Panc1 (cell line): ENCODE results near the gene ONECUT3. TPM values are rescaled to one million over a fixed set of nuclear protein-coding genes. Genes with fewer than 3 reads are reported as not detected.

Experiments used
- ATAC-seq: fragments of 200-7000 bp; cut with Tn5 transposase; 2 replicates; pipeline ENCODE4 v1.9.1; 2020; ENCODE audit warnings: mild to moderate bottlenecking, moderate library complexity
- BruUV-seq: library from RNA; stranded (reverse); fragments of 400-500 nt; replicated peaks from 2 replicates; lab custom pipeline; 2021; lab: Mats Ljungman, UMichigan
- CTCF ChIA-PET: fragments of 300-600 bp; sonication (Branson Sonifier 250); formaldehyde crosslinking; loops from one replicate; lab custom pipeline; 2022; ENCODE audit warnings: antibody characterized with exemption; lab: Charles Lee
- POLR2A ChIA-PET: fragments of 300-600 bp; sonication (Branson Sonifier 250); formaldehyde crosslinking; loops from one replicate; lab custom pipeline; 2022; ENCODE audit warnings: antibody characterized with exemption; lab: Charles Lee
- DNase-seq: peaks from one replicate; pipeline ENCODE4 v3.0.0-alpha.2; 2010; ENCODE audit warnings: low read depth, low spot score
- H3K27ac ChIP-seq: 2 replicates; pipeline ENCODE4 v1.5.1; 2011; ENCODE audit warnings: mild to moderate bottlenecking, low read length, inconsistent platforms
- H3K27me3 ChIP-seq: fragments of 200-500 bp; sonication (Bioruptor generic); 2 replicates; pipeline ENCODE4 v1.6.0; 2014; ENCODE audit warnings: low read length, inconsistent platforms; ENCODE audit not compliant: control insufficient read depth, insufficient read depth
- H3K36me3 ChIP-seq: fragments of 200-500 bp; sonication (Bioruptor generic); 2 replicates; pipeline ENCODE4 v1.5.1; 2014; ENCODE audit warnings: inconsistent platforms, mild to moderate bottlenecking, low read length, moderate library complexity; ENCODE audit not compliant: control insufficient read depth, insufficient read depth
- H3K4me1 ChIP-seq: 2 replicates; pipeline ENCODE4 v1.5.1; 2011; ENCODE audit warnings: inconsistent platforms, mild to moderate bottlenecking, low read length, moderate library complexity; ENCODE audit not compliant: control insufficient read depth, insufficient read depth
- H3K4me3 ChIP-seq, 2 experiments: 2 replicates each; pipeline ENCODE4 v1.5.1; 2011 to 2012; ENCODE audit warnings: low read depth in 2 of 2, low read length in 2 of 2, mild to moderate bottlenecking in 2 of 2, inconsistent platforms in 1 of 2, moderate library complexity in 1 of 2
- H3K9me3 ChIP-seq: fragments of 200-500 bp; sonication (Bioruptor generic); 2 replicates; pipeline ENCODE4 v1.5.1; 2014; ENCODE audit warnings: low read depth, mild to moderate bottlenecking, inconsistent platforms, low read length, moderate library complexity; ENCODE audit not compliant: control insufficient read depth, insufficient read depth
- CTCF ChIP-seq: fragments of 450-650 bp; IDR thresholded peaks from 2 replicates; pipeline ENCODE4 v1.5.1; 2017; ENCODE audit warnings: mild to moderate bottlenecking
- POLR2AphosphoS5 ChIP-seq: IDR thresholded peaks from 2 replicates; pipeline ENCODE4 v1.6.1; 2012; ENCODE audit warnings: mild to moderate bottlenecking, low read depth, low read length, moderate library complexity
- REST ChIP-seq, 2 experiments: IDR thresholded peaks; 2 replicates each; pipeline ENCODE4 v1.6.1; 2011 to 2012; ENCODE audit warnings: low read depth in 2 of 2, control low read depth in 1 of 2, low read length in 1 of 2, mild to moderate bottlenecking in 1 of 2, moderate library complexity in 1 of 2; ENCODE audit not compliant: insufficient read depth in 1 of 2
- SIN3A ChIP-seq: IDR thresholded peaks from 2 replicates; pipeline ENCODE4 v1.6.1; 2012; ENCODE audit warnings: low read depth, mild to moderate bottlenecking, low read length, moderate library complexity, borderline replicate concordance; ENCODE audit not compliant: insufficient read depth
- TCF7L2 ChIP-seq: IDR thresholded peaks from 2 replicates; pipeline ENCODE4 v1.6.1; 2011; ENCODE audit warnings: mild to moderate bottlenecking, low read depth, low read length, inconsistent platforms
- in situ Hi-C: cut with HindIII; loops from 2 replicates; pipeline ENCODE4 v1.10.0; 2016; ENCODE audit warnings: low sequenced_read_pairs, low pct_unique_long_range_greater_than_20kb
- intact Hi-C: fragments of 100-400 bp; cut with micrococcal nuclease; formaldehyde crosslinking; loops from one replicate; pipeline ENCODE4 v1.10.0; 2022; ENCODE audit not compliant: unreplicated experiment
- total RNA-seq: library from RNA; stranded (reverse); gene quantifications from one replicate; pipeline ENCODE4 v1.2.1, GENCODE V29; 2021; ENCODE audit not compliant: unreplicated experiment

The ONECUT3 gene
- total RNA-seq, 1 experiment from 2014 or later: 16.5 TPM

- ChIA-PET CTCF (no interaction called here), POLR2A (no interaction called here)
- no peak overlapping the region for H3K27ac ChIP-seq
- no peak overlapping the region for H3K4me3 ChIP-seq
- no peaks in the 10 kb centered on the region for H3K9me3 ChIP-seq
- DNase-seq (no peak), ATAC-seq (no peak)
- BruUV-seq: no TSS peak
- in situ Hi-C loops: no loop called here
- H3K36me3 ChIP-seq: no peaks in the 10 kb centered on the region
- intact Hi-C loops: no loop called here
- H3K27me3 ChIP-seq: no peaks in the 10 kb centered on the region
- no peak for TF ChIP-seq CTCF
- no peak for TF ChIP-seq SIN3A
- no peak for TF ChIP-seq TCF7L2
- no peak for TF ChIP-seq POLR2AphosphoS5
- TF ChIP-seq REST (IDR thresholded peaks at IDR 0.05; ENCODE audit: insufficient read depth in 1 of 2, low read depth in 2 of 2, low read length in 1 of 2): no peak
- H3K4me1 ChIP-seq: peaks cover 10% of the 10 kb centered on the region
These were observed 68.9 kb downstream of the ONECUT3 start for GRCh38 chr19:1822210-1822609.

GRCh38 chr19:1823020-1823419 lies 69.7 kb downstream of the ONECUT3 start:
- CTCF ChIA-PET: no interaction called here
- Histone ChIP-seq H3K36me3 (no peaks in the 10 kb centered on the region), H3K4me3 (no peak overlapping the region), H3K27ac (no peak overlapping the region), H3K4me1 (peaks cover 10% of the 10 kb centered on the region), H3K9me3 (no peaks in the 10 kb centered on the region), H3K27me3 (no peaks in the 10 kb centered on the region)
- BruUV-seq: no TSS peak
- DNase-seq: no peak
- TF ChIP-seq SIN3A (no peak), CTCF (no peak), REST (IDR thresholded peaks at IDR 0.05; ENCODE audit: insufficient read depth in 1 of 2, low read depth in 2 of 2, low read length in 1 of 2) (no peak), TCF7L2 (no peak), POLR2AphosphoS5 (no peak)
- intact Hi-C loops: no loop called here
- no peak for ATAC-seq
- in situ Hi-C loops: no loop called here
- POLR2A ChIA-PET: no interaction called here
